Esophagus muscularis mucosa (tissue), 4 donors: ENCODE results near the gene THOC2. TPM values are rescaled to one million over a fixed set of nuclear protein-coding genes. Genes with fewer than 3 reads are reported as not detected.
"Not testable (repeated sequence)": the region's sequence is repeated elsewhere in the genome, so short reads cannot be mapped to it uniquely, and the experiment has no call there.

Experiments used
- DNase-seq: peaks from one replicate; pipeline ENCODE4 v3.0.0-alpha.2; 2017; ENCODE audit errors: extremely low spot score
- H3K27ac ChIP-seq, 4 donors: fragments of 200-600 bp; sonication (generic); replicated peaks in 1 of 4; 1 replicate in 3 of 4; 2 replicates in 1 of 4; pipeline ENCODE4 v1.5.1; 2016 to 2019; ENCODE audit warnings: mild to moderate bottlenecking in 1 of 4
- H3K27me3 ChIP-seq, 4 donors: fragments of 200-600 bp; sonication (generic); one replicate each; pipeline versions ENCODE4 v1.5.1 to v1.6.0; 2016 to 2019
- H3K36me3 ChIP-seq, 4 donors: fragments of 200-600 bp; sonication (generic); one replicate each; pipeline ENCODE4 v1.5.1; 2016 to 2019
- H3K4me1 ChIP-seq, 4 donors: fragments of 200-600 bp; sonication (generic); one replicate each; pipeline ENCODE4 v1.5.1; 2016 to 2019
- H3K4me3 ChIP-seq, 4 donors: fragments of 200-600 bp; sonication (generic); 1 replicate in 2 of 4; 2 replicates in 2 of 4; pipeline ENCODE4 v1.5.1; 2016 to 2019; ENCODE audit warnings: mild to moderate bottlenecking in 4 of 4, moderate library complexity in 1 of 4
- H3K9me3 ChIP-seq, 4 donors: fragments of 200-600 bp; sonication (generic); 1 replicate in 3 of 4; 2 replicates in 1 of 4; pipeline ENCODE4 v1.5.1; 2016 to 2019
- CTCF ChIP-seq, 3 experiments: fragments of 200-600 bp in 2 of 3; fragments of 450-650 bp in 1 of 3; sonication (generic) in 2 of 3; IDR thresholded peaks; one replicate each; pipeline ENCODE4 v1.5.1; 2017 to 2019; ENCODE audit warnings: antibody characterized with exemption in 3 of 3, mild to moderate bottlenecking in 2 of 3, moderate library complexity in 1 of 3
- EP300 ChIP-seq: sonication (generic); formaldehyde crosslinking; IDR thresholded peaks from one replicate; pipeline ENCODE4 v1.6.1; 2017; ENCODE audit warnings: antibody characterized with exemption
- POLR2A ChIP-seq: fragments of 450-650 bp; IDR thresholded peaks from one replicate; pipeline ENCODE4 v1.6.1; 2017; ENCODE audit warnings: antibody characterized with exemption, moderate library complexity, mild to moderate bottlenecking, low read depth
- POLR2AphosphoS5 ChIP-seq, 2 donors: sonication (generic); formaldehyde crosslinking; IDR thresholded peaks; one replicate each; pipeline ENCODE4 v1.6.1; 2017; ENCODE audit warnings: antibody characterized with exemption in 2 of 2
- WGBS: methylation state at CpG from one replicate; pipeline ENCODE4 v1.1.5; 2018; 5-methylcytosine and 5-hydroxymethylcytosine counted together
- intact Hi-C: fragments of 100-400 bp; cut with DNase I; formaldehyde crosslinking; loops from one replicate; pipeline ENCODE4 v1.15.1; 2023
- total RNA-seq, 4 donors: library from RNA; depleted of rRNA; stranded (reverse); fragments of >200 nt; gene quantifications; one replicate each; pipeline versions ENCODE4 v1.1.0 to v1.2.1, GENCODE V29; 2016

The THOC2 gene
- total RNA-seq = 100 to 1,000 TPM in 3 of 4 donors, 10 to 100 TPM in 1; 98.1 to 110 (median 109) TPM

GRCh38 chrX:123732670-123733363 is at the start of gene THOC2:
Gene THOC2, minus strand, starts transcription at chrX:123733052. Its CDS starts 30 bp downstream, at chrX:123733022.
- Histone ChIP-seq H3K36me3 (peaks cover 0 to 3% (median 0%) of the 10 kb centered on the region in 4 donors), H3K4me1 (peaks cover 5 to 30% (median 20%) of the 10 kb centered on the region in 4 donors), H3K4me3 (peak within 1 kb of the TSS; percentile 73 to 77 (median 77)), H3K27ac (peak within 1 kb of the TSS; percentile 82 to 88 (median 85)), H3K9me3 (no peaks in the 10 kb centered on the region), H3K27me3 (no peaks in the 10 kb centered on the region)
- intact Hi-C loops = no loop called here
- TF ChIP-seq CTCF (IDR thresholded peaks at IDR 0.05) (peak in 1 of 3 experiments; percentile 54), EP300 (no peak), POLR2AphosphoS5 (IDR thresholded peaks at IDR 0.05) (peak; percentile 74 to 79)
- 43% methylated on average over 49 of the region's 49 CpGs for WGBS
- peak; percentile 97 for DNase-seq

- H3K9me3 ChIP-seq, H3K27ac ChIP-seq, H3K4me3 ChIP-seq, H3K27me3 ChIP-seq, intact Hi-C loops, DNase-seq, H3K36me3 ChIP-seq, H3K4me1 ChIP-seq: not testable (repeated sequence)
- WGBS = 86% methylated on average over 10 of the region's 10 CpGs
Measured at GRCh38 chrX:123781786-123782185, 48.9 kb upstream of the THOC2 start.

- Histone ChIP-seq H3K36me3 (no peaks in the 10 kb centered on the region), H3K4me3 (no peak overlapping the region), H3K4me1 (no peaks in the 10 kb centered on the region), H3K9me3 (no peaks in the 10 kb centered on the region), H3K27ac (no peak overlapping the region), H3K27me3 (no peaks in the 10 kb centered on the region)
- intact Hi-C loops = loop anchor here (10.0 kb wide), 1 partner anchor 85 kb away; no protein-coding TSS in a partner anchor
- 26% methylated on average over 1 of the region's 1 CpG for WGBS
- TF ChIP-seq EP300 (no peak), POLR2A (no peak), POLR2AphosphoS5 (IDR thresholded peaks at IDR 0.05) (no peak), CTCF (IDR thresholded peaks at IDR 0.05) (no peak)
- no peak for DNase-seq
Measured at GRCh38 chrX:123779908-123780396, 47.1 kb upstream of the THOC2 start.

- Histone ChIP-seq H3K36me3 (no peaks in the 10 kb centered on the region), H3K4me1 (no peaks in the 10 kb centered on the region), H3K27ac (no peak overlapping the region), H3K9me3 (no peaks in the 10 kb centered on the region), H3K4me3 (no peak overlapping the region), H3K27me3 (no peaks in the 10 kb centered on the region)
- TF ChIP-seq POLR2AphosphoS5 (IDR thresholded peaks at IDR 0.05) (no peak), CTCF (IDR thresholded peaks at IDR 0.05) (no peak), EP300 (no peak), POLR2A (no peak)
- intact Hi-C loops = loop anchor here (10.0 kb wide), 1 partner anchor 79 kb away; no protein-coding TSS in a partner anchor
- WGBS = 77% methylated on average over 4 of the region's 4 CpGs
- no peak for DNase-seq
Measured at GRCh38 chrX:123773258-123773988, 40.6 kb upstream of the THOC2 start.

- Histone ChIP-seq H3K36me3 (no peaks in the 10 kb centered on the region), H3K27ac (no peak overlapping the region), H3K4me1 (no peaks in the 10 kb centered on the region), H3K4me3 (no peak overlapping the region), H3K27me3 (no peaks in the 10 kb centered on the region), H3K9me3 (no peaks in the 10 kb centered on the region)
- intact Hi-C loops = loop anchor here (10.0 kb wide), 1 partner anchor 77 kb away; no protein-coding TSS in a partner anchor
- TF ChIP-seq CTCF (IDR thresholded peaks at IDR 0.05) = no peak
- no peak for TF ChIP-seq EP300
- TF ChIP-seq POLR2A = no peak
- no peak for TF ChIP-seq POLR2AphosphoS5 (IDR thresholded peaks at IDR 0.05)
- no peak for DNase-seq
- 57% methylated on average over 4 of the region's 4 CpGs for WGBS
Measured at GRCh38 chrX:123771449-123772064, 38.7 kb upstream of the THOC2 start.
